CD4-positive, alpha-beta T cell treated with Interleukin-21 for 1 hour (primary cell): ENCODE measurements around the gene NXF1.
"Not testable (repeated sequence)": the region's sequence is repeated elsewhere in the genome, so short reads cannot be mapped to it uniquely, and the experiment has no call there.

ENCODE experiments used
- DNase-seq: peaks from one replicate; pipeline ENCODE4 v3.0.0-alpha.2; 2020

The NXF1 gene

DNA sequence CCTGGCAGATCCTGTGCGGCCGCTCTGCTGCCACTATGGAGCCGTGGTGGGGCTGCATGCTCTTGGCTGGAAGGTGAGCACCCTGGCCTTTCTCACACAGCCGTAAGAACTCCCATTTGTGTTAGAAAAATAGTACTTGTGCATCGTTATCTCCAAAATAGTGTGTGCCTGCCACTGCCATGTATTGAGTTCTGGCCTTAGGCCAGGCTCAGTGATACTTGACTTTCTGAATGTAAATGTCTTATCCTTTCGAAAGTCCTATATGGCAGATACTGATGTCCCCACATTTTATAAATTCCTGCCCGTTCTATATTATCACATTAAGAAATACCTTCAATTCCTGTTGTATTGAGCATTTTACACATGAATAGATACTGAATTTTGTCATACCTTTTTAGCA, 22.5 kb downstream of the NXF1 start:
- no peak for DNase-seq

DNA sequence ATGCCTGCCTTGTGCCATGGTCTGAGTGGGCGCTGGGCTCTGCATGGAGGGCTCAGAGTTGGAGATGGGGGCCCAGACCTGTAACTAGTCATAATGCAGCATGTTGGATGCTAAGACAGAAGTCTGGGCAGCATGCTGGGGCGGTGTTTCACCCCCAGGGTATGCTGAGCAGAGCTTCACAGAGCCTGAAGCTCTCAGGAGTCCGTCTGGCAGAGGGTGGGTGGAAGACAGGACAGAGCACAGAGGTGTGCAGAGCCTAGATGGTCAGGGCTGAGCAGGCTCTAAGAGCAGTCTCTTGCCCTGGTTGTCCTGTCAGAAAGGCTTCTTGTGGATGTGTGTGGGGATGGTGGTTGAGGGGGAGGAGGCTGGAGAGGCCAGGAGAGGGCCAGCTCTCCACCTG, 26.8 kb downstream of the NXF1 start:
- DNase-seq: no peak

DNA sequence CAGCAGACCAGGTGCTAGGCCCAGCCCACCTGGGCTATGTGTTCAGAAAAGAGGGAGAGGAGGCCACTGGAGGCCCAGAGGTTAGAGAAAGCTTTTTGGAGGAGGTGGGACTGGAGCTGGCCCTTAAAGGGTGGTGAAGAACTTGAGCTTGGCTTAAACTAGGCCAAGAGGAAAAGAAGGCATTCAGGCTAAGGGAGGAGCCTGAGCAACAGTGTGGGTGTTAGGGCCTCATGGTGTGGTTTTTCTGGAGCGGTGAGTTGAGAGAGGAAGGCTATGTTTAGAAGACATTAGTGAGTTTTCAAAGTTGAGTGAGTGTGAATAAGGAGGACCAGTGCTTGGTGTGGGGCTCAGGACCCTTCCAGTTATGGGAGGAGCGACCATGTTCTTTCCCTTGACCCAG, 27.9 kb downstream of the NXF1 start:
- no peak for DNase-seq

DNA sequence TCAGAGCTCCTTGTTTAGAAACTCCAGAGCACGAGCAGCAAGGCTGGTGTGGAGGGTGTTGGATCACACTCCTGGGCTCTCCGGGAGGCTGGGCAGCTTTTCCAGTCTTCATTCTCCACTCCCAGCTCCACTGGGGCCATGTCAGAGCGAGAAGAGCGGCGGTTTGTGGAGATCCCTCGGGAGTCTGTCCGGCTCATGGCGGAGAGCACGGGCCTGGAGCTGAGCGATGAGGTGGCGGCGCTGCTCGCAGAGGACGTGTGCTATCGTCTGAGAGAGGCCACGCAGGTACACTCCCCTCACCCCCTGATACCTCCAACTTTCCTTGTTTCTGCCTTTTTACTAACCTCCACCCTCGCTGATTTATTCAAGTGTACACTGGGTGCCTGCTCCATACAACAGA, 29.6 kb downstream of the NXF1 start:
- no peak for DNase-seq

DNA sequence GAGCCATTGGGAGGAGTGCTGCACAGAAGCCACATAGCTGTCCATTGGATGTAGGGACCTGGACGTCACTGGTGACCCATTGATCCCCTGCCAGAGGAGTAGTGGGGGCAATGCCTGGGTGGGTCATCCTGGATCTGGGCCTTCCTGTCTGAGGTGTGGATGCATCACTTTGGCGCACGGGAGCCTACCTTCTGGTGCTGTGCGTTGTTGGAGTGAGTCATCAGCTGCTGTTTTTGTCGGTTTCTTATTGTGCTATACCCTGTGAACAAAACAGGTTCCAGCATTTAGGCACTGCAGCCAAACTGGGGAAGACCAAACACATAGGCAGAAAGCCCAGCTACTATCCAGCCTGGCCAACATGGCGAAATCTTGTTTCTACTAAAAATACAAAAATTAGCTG, 30.8 kb downstream of the NXF1 start:
- DNase-seq: no peak

DNA sequence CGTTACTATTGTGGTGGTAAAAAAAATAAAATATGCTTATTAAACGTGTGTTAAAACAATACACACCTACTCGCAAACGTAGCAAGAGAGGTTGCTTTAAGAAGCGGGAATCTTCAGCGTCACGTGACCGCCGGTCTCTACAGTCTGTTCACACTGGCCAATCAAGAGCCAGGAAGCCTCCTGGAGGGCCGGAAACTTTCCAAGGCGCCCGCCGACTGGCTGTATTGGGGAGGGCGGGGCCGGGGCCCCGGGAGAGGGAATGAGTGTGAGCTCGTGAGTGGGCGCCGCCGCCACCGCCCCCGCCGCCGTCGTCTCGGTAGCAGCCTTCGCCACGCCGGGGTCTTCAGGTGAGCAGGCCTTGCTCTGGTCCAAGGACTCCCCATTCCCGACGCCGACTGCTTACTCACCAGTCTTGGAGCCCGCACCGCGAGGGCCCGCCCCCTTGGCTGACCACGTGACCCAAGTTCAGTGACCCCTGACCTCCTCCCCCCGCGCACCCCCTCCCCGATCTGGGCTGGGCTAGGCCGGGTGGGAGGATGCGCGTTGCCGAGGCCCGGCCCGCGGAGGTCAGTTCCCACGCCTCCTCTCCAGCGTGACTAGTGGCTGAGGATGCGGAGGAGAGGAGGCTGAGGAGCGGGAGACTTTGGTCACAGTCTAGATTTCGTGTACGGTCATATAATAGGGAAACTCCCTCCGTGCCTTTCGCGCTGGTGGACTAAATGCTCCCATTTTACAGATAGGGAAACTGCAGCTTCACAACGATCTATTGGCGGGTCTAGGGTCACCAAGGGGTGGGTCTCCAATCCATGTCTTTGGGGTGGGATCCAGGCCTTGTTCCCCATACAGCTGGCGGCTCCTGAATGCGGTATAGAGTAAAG, 33.9 kb downstream of the NXF1 start, which contains the start of gene TAF6L:
TAF6L (plus strand) TSS at position 253 of the 878 bp plus-strand sequence. CDS start 4,388 bp downstream, outside the sequence.
- peak; percentile 93 for DNase-seq

DNA sequence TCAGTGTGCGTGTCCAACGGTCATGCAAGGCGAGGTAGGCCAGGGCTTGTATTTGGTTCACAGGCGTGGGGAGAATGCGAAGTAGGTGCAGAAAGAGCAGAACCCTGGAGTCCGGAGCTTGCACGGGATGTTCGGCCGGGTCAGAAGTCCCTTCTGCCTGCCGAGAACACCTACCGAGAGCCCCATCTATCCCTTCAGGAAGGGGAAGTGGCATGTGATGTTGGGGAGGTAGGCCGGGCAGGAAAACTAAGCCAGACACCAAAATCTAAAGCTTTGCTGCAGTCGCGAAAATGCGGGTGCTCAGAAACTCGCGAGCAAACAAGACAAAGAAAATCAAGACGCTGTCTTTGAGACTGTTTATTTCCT, 34.5 kb downstream of the NXF1 start:
- no peak for DNase-seq

DNA sequence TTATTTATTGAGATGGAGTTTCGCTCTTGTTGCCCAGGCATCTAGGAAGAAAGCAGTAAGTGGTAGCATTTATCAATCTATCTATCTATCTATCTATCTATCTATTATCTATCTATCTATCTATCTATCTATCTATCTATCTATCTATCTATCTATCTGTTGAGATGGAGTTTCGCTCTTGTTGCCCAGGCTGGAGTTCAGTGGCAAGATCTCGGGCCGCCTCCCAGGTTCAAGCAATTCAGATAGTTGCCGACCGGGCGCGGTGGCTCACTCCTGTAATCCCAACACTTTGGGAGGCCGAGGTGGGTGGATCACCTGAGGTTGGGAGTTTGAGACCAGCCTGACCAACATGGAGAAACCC, 44.4 kb downstream of the NXF1 start:
- DNase-seq: not testable (repeated sequence)

DNA sequence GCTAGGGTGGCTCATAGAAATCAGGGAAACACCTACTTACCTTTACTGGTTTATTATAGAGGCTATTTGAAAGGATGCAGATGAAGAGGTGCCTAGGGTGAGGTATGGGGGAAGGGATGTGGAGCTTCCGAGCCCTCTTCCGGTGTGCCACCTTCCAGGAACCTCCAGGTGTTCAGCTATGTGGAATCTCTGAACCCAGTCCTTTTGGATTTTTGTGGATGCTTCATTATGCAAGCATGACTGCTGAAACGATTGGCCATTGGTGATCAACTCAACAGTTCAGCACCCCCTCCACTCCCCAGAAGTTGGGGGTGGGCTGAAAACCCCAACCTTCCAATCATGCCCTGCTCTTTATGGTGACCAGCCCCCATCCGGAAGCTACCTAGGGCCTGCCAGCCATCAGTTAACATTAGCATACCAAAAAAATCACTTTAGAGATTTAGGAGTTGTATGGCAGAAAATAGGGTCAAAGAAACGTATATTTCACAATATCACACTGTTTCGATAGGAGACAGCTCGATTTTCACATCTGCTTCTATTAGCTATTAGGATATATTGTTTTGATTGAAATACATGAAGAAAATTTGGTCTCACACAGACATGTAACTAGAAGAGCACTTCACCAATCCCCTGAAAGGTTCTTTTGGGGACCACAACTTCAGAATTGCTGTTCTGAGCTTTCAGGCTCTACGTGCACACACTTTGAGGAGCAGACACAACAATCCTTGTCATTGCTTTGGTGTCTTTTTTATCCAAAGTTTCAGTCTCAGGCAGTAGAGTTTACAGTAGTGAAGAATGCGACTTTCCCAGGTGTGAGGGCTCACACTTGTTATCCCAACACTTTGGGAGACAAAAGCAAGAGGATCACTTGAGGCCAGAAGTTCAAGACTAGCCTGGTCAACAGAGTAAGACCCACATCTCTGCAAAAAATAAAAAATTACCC, 47.1 kb downstream of the NXF1 start:
- DNase-seq: no peak

DNA sequence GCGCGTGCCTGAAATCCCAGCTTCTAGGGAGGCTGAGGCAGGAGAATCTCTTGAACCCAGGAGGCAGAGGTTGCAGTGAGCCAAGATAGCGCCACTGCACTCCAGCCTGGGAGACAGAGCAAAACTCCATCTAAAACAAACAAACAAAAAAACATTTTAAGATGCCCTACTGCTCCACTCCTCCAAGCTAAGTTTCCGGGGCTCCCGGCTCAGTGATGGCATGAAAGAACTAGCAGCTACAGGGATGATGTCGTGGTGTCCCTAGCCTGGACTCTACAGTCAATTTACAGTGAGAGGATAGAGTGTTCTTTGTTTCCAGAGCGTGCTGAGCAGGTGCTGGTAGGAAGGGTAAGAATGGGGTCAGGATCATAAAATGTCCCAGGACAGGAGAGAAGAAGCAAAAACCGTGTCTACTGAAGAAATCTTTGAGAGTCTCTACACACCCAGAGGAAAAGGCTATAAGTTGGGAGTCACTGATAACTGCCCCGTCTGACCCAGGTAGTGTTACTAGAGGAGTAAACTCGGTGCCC, 50.1 kb downstream of the NXF1 start:
- no peak for DNase-seq

DNA sequence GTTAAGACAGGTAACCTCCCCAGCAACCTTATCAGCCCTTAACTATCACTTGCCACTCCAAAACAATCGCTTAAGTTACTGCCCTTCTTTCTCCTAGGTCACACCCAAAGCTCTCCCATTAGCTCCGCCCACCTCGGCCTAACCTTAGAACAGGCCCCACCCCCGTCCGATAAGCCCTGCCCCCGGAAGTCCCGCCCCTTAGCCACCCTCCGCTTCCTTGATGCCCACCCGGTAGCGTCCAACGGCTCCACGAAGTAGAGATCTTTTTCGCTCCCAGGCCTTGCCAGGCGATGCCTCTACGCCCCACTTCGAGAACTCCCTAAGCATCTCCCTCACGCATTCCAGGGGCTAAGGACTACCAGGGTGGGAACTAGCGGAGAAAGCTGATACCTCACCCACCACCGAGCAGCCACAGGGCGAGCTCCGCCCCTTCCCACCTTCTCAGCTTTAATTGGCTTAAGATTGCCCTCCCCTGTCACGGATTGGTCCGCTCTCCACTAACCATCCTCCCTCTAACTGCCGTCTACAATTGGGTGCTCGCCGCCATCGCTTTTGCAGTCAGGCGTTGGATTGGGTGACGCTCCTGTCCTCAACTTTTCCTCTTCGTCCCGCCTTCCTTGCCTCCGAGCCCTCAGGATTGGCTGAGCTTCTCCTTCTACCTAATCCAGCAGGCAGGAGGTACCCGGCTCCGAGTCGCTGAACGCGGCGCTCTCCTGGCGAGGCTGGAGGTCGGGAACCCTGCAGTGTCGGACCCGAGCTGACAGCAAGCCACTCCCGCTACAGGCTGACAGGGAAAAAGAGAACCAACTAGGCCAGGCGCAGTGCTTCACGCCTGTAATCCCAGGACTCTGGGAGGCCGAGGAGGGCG, 51.3 kb downstream of the NXF1 start, which contains the start of gene ZBTB3:
ZBTB3 (minus strand) TSS at position 425 of the 868 bp plus-strand sequence. CDS start 496 bp downstream, outside the sequence.
- peak; percentile 99 for DNase-seq

DNA sequence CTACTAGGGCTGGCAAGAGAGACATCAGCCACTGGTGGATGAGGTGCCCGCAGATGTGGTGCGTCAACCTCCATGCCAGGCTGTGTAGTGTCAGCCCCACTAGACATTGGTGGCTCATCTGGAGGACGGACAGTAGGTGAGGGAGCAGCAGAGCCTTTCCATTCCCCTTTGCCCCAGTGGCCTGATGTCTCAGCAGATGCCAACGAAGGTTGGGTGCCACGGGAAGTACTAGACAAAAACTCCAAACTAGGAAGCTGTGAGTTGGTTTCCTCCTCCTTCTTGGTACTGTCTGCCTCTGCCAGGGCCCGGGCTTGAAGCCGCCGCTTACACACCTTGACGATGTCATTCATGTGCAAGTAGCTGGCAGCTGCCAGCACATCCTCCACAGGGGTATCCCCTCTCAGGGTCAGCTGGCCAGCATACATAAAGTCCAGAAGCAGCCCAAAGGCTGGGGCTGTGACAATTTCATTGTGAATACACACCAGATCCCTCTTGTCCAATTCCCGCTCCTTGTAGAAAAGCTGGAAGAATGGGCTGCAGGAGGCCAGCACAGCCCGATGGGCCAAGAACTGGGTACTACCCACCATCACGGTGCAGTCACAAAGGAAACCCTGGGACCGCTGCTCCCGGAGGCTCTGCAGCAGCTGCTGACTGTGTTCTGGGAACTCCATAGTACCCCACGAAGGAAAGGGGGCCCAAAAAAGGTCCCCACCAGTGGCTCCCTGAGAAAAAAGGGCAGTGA, 52.1 kb downstream of the NXF1 start:
- DNase-seq: no peak

DNA sequence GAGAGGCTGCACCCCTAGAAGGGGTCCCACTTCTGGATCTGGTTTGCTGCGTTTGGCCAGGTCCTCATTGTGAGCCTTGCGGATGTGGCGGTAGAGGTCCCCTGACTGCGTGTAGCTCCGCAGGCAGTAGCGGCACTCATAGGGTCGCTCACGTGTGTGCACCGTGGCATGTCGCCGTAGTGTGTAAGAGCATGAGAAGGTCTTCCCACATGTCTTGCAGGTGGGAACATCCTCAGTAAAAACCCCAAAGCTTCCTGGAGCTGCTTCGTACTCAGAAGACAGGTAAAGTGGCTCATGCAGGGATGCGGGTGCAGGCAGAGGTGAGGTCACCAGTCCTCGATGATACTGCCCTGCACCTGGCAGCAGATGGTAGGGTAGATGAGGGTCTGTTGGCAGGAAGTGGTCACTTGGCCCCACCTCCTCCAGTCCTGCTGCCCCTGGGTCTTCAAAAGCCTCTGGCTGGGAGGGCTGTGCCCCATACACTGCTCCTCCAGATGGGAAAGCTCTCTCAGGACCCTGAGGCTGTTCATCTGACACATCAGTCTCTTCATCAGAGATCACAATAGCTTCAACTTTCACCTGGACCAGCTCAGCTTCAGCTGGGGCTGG, 53.0 kb downstream of the NXF1 start:
- DNase-seq: no peak

DNA sequence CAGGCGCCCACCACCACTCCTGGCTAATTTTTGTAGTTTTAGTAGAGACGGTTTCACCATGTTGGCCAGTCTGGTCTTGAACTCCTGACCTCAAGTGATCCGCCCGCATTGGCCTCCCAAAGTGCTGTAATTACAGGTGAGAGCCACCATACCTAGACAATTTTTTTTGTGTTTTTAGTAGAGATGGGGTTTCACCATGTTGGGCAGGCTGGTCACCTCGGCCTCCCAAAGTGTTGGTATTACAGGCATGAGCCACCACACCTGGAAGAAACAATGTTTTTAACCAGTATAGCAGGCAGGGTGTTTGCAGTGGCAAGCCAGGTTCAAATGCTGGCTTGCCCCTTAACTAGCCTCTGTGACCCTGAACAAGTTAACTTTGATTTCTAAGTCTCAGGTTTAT, 55.3 kb downstream of the NXF1 start:
- DNase-seq: not testable (repeated sequence)

DNA sequence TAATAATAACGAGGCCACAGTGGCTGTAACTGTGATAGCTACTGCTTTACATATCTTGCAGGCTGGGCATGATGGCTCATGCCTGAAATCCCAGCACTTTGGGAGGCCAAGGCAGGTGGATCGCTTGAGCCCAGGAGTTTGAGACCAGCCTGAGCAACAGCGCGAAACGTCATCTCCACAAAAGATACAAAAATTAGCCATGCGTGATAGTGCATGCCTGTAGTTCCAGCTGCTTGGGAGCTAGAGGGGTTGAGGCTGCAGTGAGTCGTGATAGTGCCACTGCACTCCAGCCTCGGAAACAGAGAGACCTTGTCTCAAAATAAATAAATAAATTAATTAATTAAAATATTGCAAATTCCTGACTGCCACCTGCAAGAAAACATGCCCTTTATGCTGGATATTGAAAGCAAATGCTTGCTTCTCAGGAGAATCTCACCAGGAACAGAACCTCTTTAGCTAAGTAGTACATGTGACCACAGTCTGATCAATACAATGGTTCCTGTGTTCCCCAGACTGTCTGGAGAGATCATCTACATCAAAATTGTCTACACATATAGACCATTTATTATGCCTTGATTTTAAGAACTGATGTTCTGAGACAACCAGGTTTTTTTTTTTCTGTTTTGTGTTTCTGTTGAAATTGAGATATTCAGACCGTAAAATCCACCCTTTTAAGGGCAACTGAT, 57.6 kb downstream of the NXF1 start:
- no peak for DNase-seq
